ENCODE measurements around the gene ENGASE.

The ENGASE gene

DNA sequence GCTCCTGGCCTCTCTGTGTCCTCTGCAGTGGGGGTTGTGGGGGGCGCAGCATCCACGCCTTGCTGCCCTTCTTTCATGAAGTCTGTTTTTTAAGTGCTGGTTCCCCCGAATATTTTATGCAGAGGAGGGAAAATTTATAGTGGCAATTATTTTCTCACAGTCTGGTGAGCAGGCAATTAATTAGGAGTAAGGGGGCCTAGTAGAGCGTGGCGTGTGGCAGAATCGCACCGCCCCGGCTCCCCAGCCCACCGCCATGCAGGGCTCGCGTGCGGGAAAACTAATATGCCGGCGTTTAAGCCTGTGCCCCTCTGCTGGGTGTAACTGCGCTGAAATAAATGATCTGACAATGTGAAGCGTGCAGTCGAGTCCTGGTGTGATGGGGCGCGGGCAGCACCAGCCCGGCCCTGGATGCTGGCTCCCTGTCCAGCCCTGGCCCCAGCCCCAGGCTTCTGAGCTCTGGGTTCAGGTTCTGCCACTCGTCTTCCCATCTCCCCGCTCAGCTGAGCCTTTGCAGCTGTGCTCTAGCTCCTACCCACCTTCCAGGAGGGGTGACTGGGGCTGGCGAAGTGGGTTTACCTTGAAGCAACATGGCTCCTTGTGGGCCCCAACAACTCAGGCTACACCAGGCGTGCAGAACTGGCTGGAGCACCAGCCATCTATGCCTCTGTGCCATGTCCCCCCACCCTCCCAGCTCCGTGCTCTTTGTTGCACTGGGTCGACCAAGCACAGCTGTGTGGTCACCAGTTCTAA, 13.8 kb downstream of the ENGASE start:
- Mint-ChIP-seq H3K27me3 (peaks cover 16% of the 10 kb centered on the region), H3K4me3 (no peak overlapping the region), H3K4me1 (peaks cover 11% of the 10 kb centered on the region), H3K27ac (peak overlapping the region in 1 of 2 donors; percentile 80), H3K9me3 (no peaks in the 10 kb centered on the region)
- no peak for DNase-seq
- ATAC-seq: no peak

DNA sequence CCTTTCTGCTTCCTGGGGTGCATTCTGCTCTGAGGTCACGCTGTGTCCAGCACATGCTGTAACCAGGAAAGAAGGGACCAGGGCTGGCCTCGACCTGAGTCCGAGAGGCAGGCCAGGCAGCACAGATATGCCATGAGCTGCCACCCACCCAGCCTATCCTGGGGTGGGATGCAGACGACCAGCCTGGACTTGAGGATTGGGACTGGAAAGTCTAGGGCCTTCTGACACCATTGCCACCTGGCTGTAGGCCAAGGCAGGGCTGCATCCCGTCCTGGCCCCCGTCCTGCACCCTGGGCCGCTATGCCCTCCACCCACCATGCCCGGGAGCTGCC, 14.3 kb downstream of the ENGASE start:
- ATAC-seq: no peak
- H3K27ac Mint-ChIP-seq: no peak overlapping the region

DNA sequence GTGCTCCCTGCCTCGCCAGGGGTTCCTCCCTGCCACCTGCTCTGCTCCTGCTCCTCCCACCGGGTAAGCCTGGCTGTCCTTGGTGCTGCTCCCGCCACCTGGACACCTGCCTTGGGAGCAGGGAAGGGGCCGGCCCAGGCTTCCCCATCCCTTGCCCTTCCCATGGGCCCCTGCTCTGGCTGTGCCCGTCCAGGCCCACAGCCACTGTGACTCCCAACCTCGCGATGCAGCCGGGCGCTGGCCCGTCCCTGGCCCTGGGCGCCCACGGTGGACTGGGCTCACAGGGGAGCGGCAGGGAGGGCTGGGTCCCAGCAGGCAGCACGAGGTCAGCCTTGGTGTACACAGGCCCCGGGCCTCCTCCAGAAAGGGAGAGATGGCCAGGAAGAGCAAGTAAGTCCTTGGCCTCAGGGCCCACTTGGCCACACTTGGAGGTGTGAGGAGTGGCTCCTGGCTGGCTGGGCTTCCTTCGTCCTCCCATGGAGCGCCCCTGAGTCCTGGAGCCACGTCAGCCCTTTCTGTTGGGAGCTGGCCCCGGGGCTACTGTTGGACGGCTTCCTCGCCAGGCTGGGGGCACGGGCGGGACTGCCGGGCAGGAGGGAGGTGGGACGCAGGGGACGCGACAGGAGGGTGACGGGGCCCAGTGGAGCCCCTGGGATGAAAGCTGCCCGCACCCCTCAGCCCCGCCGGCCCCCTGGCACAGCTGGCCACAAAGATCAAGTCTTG, 15.3 kb downstream of the ENGASE start:
- DNase-seq (no peak), ATAC-seq (no peak)
- Mint-ChIP-seq H3K9me3 (no peaks in the 10 kb centered on the region), H3K27me3 (peaks cover 31% of the 10 kb centered on the region), H3K4me3 (no peak overlapping the region), H3K27ac (no peak overlapping the region), H3K4me1 (peaks cover 16% of the 10 kb centered on the region)

More for the DNA sequence above, 14.3 kb downstream of the ENGASE start:
- no peak for DNase-seq
- Mint-ChIP-seq H3K4me1 (peaks cover 16% of the 10 kb centered on the region), H3K27me3 (peaks cover 22% of the 10 kb centered on the region), H3K9me3 (no peaks in the 10 kb centered on the region), H3K4me3 (no peak overlapping the region)

DNA sequence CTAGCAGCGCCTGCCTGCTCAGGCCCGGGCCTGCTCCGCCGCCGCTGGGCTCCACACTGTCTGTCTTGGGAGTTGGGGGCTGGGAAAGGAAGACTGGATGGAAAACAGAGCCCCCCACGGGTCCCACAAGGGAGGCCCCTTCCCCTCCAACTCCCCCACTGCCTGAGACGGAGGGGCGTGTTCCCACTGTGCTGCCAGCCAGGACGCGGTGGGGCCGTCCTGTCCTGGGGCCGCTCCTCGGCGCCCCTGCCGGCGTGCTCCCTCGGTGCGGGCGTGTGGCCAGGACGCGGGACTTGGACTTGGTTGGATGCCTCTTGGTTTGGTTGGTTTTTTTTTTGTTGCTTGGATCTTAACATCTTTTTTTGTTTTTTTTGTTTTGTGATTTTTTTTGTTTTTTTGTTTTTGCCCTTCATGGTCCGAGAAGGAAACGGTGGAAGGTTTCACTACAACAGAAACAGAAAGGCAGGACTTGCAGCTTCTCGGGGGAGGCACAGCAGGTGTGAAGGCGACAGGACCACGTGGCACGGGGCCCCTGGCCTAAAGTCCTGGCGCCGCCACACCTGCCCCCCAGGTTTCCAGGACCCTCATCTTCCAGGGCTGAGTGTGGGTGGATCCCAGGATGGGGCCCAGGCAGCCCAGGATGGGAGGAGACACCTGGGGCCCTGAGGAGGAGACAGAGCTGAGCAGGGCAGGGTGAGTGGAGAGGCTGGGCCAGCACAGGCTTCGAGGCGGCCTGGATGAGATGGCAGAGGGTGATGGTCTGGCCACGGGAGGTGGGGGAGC, 16.0 kb downstream of the ENGASE start:
- H3K27me3 Mint-ChIP-seq: peaks cover 39% of the 10 kb centered on the region
- H3K27ac Mint-ChIP-seq: peak overlapping the region in 1 of 2 donors; percentile 76
- peaks cover 16% of the 10 kb centered on the region for H3K4me1 Mint-ChIP-seq
- H3K9me3 Mint-ChIP-seq: no peaks in the 10 kb centered on the region
- no peak for ATAC-seq
- no peak overlapping the region for H3K4me3 Mint-ChIP-seq
- DNase-seq: no peak

DNA sequence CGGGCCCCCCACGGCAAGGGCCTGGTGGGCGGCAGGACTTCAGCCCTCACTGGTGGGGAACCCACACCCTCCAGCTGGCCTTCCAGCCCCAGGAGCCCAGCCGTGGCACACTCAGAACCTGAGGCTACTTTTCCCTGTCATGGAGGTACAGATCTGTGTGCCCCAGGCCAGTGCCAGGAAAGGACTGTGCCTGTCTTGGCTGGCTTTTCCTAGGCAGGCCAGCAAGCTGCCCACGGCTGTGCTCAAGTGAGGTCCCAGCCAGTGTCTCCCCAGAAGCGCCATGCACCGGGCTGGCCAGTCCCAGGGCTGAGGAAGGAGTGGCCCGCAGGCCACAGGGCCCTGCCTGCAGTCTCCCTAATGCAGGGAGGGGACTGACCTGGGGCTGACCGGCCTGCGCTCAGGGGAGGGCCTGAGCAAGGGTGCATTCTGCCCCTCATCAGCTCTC, 16.6 kb downstream of the ENGASE start:
- no peaks in the 10 kb centered on the region for H3K9me3 Mint-ChIP-seq
- peaks cover 16% of the 10 kb centered on the region for H3K4me1 Mint-ChIP-seq
- no peak overlapping the region for H3K27ac Mint-ChIP-seq
- no peak overlapping the region for H3K4me3 Mint-ChIP-seq
- peaks cover 45% of the 10 kb centered on the region for H3K27me3 Mint-ChIP-seq
- no peak for DNase-seq
- no peak for ATAC-seq

DNA sequence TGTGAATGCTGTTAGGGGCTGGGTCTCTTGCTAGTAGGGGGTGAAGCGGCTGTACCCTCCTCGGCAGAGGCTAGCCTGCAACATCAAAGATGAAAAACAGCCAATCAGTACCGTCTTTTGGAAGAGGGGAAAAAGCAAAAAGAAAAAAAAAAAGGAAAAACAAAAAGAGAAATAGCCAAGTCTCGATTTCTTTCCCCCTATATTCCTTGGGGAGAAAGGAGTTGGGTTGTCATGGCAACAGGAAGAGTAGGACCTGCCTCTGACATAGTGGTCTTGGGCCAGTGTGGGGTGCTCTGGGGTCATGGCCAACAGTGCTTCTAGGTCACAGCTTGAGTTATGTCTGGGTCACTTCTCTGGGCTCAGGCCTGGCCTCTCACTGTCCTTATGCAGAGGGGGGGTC, 17.9 kb downstream of the ENGASE start:
- Mint-ChIP-seq H3K27me3 (peaks cover 57% of the 10 kb centered on the region), H3K27ac (peak overlapping the region in 1 of 2 donors; percentile 28), H3K9me3 (no peaks in the 10 kb centered on the region), H3K4me3 (no peak overlapping the region), H3K4me1 (peaks cover 14% of the 10 kb centered on the region)
- ATAC-seq (no peak), DNase-seq (no peak)

DNA sequence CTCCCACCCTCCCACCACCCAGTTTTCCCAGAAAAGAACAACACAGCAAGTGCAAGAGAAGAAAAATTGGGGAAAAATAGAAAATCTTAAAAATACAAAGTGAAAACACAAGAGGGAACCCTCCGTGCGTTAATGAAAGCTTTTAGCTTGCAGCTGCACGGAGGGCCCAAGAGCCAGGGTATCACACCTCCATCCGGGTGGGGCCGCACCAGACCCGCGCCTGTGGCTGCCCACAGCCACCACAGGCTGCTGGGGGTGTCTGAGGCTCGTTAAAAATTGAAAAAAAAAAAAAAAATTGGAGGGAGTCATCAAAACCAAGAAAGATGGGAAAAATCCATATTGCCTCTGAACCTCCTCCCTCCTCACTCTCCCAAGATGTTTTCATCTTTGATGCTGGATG, 18.6 kb downstream of the ENGASE start:
- no peak for DNase-seq
- peaks cover 64% of the 10 kb centered on the region for H3K27me3 Mint-ChIP-seq
- no peaks in the 10 kb centered on the region for H3K9me3 Mint-ChIP-seq
- no peak overlapping the region for H3K4me3 Mint-ChIP-seq
- peaks cover 19% of the 10 kb centered on the region for H3K4me1 Mint-ChIP-seq
- ATAC-seq: no peak
- no peak overlapping the region for H3K27ac Mint-ChIP-seq

DNA sequence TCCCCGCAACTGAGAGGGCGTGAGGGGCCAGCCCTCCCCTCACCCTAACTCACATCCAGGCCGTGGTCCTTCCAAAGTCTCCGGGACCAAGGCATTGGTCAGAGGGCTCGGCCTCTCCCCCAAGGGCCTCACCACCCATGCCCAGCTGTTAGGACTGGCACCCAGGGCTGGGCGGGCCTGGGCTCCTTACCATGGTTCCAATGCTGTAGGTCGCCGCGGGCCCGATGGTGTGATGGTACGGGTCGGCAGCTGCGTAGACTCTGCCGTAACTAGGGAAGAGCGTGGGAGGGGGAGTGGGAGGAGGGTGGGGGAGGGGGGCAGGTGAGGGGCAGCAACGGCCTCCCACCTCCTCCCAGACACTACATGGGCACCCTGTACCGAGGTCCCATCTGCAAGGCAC, 19.6 kb downstream of the ENGASE start:
- no peaks in the 10 kb centered on the region for H3K9me3 Mint-ChIP-seq
- DNase-seq (no peak), ATAC-seq (no peak)
- peaks cover 74% of the 10 kb centered on the region for H3K27me3 Mint-ChIP-seq
- H3K4me3 Mint-ChIP-seq: no peak overlapping the region
- peaks cover 19% of the 10 kb centered on the region for H3K4me1 Mint-ChIP-seq
- no peak overlapping the region for H3K27ac Mint-ChIP-seq

DNA sequence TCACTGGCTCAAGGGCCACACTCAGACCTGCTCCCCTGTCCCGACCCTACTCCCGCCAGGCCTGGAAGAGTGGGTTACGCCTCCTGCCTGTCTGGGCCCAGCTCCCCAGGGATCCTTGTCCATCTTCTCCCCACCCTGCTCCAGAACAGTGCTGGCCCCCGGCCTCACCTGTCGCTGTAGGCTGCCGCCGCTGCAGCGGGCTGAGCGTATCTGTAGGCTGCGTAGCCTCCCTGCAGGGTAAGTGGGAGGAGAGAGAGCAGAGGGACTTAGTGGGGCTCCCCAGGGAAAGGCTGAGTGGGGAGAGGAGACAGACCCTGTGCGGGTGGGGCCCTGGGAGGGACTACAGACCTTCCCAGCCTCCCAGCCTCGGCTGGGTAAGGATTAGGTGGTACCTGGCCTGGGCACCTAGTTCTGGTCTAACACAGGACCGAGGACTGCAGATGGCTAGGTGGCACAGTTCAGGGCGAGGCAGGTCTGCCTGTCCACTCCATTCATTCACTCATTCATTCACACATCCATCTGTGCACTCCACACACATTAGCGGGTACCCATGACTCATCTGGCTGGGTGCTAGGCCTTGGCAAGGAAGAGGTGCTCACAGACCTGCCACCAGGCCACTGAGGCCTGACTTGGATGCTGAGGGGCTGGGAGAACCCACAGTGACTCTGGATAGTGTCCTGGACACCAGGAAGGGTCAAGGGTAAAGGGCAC, 20.9 kb downstream of the ENGASE start:
- H3K9me3 Mint-ChIP-seq: no peaks in the 10 kb centered on the region
- no peak overlapping the region for H3K4me3 Mint-ChIP-seq
- DNase-seq (no peak), ATAC-seq (no peak)
- peaks cover 19% of the 10 kb centered on the region for H3K4me1 Mint-ChIP-seq
- H3K27ac Mint-ChIP-seq: no peak overlapping the region
- H3K27me3 Mint-ChIP-seq: peaks cover 86% of the 10 kb centered on the region

DNA sequence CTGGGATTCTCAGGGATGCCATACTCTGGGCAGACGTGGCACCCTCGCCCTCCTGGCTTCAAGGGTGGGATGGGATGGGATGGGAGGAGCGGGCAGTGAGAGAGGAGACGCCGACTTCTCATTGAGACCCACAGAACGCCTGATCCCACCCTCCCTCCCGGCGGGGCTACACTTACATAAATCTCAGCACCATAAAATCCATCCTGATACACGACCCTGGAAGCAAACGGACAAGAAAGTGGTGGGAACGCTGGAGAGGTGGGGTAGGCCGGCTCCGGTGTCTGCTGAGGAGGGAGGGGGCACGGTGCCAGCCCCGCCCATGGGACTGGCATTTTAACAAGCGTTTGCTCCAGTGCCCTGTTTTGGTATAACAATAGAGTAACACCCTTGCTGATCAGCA, 21.9 kb downstream of the ENGASE start:
- Mint-ChIP-seq H3K4me3 (no peak overlapping the region), H3K27me3 (peaks cover 96% of the 10 kb centered on the region), H3K9me3 (no peaks in the 10 kb centered on the region), H3K4me1 (peaks cover 19% of the 10 kb centered on the region), H3K27ac (no peak overlapping the region)
- ATAC-seq: no peak
- DNase-seq: no peak

DNA sequence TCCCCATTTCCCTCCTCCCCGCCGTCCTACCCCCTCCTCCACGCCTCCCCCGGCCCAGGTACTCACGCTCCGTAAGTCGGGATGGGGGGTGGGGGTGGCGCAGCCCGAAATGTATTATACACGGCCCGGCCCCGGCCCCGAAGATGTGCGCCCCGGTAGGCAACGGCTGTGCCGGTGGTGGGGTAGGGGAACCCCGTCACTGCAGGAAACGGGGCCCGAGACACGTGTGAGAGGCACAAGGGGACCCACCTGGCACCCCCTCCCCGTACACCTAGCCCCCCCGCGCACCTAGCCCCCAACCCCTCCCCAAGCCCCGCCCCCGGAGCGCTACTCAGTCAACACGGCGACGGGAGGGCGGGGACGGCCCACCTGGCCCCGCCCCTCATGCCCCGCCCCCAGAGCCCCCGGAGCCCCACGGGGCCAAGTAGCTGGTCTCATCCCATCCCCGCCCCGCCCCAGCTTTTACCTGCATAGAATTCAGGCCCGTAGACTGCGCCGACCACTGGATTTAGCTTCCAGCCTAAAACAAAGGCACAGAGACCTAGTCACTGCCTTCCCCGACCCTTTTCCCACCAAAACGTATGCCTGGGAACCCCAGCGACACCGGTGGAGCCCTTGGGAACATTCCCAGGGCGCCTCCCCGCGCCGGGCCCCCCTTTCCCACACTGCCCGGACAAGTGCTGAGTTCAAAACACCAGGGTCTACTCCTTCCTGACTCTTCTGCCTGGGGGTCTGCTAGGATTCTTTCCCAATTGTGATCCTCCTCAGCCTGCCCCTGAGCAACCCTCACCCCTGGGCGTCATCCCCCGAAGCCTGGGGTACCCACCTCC, 22.8 kb downstream of the ENGASE start:
- Mint-ChIP-seq H3K27me3 (peaks cover 99% of the 10 kb centered on the region), H3K27ac (no peak overlapping the region), H3K4me3 (peak overlapping the region; percentile 23 to 52), H3K9me3 (no peaks in the 10 kb centered on the region), H3K4me1 (peaks cover 19% of the 10 kb centered on the region)
- ATAC-seq: peak; percentile 34
- no peak for DNase-seq

DNA sequence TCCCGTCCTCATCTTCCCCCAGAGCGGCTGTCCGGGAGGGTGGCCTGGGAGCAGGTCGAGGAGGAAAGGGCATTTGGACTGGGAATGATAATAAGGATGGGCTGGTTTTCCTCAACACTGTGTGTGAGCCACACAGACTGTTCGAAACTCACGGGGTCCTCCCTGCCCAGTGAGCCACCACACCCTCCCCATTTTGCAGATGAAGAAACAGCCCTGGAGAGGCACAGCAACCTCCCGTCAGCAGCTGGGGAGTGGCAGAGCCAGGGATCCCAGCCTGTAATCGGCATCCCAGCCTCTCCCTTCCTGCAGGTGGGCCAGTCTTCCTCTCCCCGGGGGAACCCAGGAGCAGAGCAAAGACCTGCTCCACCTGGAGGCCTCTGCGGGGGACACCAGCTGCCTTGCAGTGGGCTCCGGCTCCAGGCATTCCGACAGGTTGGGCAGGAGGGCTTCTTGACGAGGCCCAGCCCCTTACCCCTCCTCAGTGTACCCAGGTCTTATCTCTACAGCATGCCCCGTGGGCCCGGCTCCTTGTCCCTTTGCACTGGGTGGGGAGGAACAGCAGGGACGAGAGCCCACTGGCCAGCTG, 23.8 kb downstream of the ENGASE start:
- Mint-ChIP-seq H3K4me3 (no peak overlapping the region), H3K27ac (no peak overlapping the region), H3K4me1 (peaks cover 13% of the 10 kb centered on the region), H3K9me3 (no peaks in the 10 kb centered on the region), H3K27me3 (peaks cover 99% of the 10 kb centered on the region)
- no peak for DNase-seq
- ATAC-seq: no peak

DNA sequence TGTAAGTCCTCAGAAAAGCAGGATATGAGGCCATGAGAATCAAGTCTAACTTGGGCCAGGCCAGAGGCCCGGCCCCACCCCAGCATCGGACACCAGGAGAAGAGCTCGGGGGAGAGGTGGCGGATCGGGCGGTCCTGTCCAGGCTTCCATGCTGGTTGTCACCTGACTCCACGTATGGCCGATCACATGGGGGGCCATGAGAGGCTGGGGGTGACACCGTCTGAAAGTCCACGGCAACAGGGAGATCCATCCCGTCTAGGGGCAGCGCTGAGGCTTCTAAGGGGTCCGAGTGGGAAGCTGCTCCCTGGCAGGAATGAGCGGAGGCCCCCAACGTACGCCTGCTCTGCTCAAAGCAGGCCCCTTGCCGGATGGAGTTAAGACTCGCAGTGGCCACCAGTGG, 25.8 kb downstream of the ENGASE start:
- Mint-ChIP-seq H3K4me3 (no peak overlapping the region), H3K4me1 (peaks cover 7% of the 10 kb centered on the region), H3K27me3 (peaks cover 95% of the 10 kb centered on the region), H3K27ac (no peak overlapping the region), H3K9me3 (no peaks in the 10 kb centered on the region)
- ATAC-seq (no peak), DNase-seq (no peak)

DNA sequence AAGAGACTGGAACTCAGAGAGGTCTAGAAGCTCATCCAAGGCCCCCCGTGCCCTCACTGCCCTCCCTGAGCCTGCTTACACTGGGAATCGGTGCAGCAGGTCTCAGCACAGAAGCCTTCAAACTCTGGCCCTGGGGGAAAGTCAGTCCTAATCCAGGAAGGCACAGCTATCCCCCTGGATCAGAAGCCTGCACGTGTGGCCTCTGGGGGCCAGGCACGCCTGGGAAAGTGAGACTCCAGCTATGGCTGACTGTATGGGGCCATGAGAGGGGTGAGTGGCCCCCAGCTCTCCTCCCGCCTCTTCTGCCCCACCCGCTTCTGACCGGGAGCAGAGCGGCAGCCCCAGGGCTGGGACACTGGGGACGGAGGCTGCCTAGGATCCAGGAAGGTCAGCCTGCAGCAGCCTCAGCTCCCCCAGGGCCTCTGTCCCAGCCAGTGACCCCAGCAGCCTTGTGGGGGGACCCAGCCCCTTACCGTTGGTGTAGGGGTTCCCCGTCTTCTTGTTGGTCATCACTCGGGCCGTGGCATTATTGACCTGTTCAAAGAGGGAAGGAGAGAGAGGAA, 26.6 kb downstream of the ENGASE start:
- peaks cover 87% of the 10 kb centered on the region for H3K27me3 Mint-ChIP-seq

More for the DNA sequence above, 26.6 kb downstream of the ENGASE start:
- no peak for ATAC-seq
- no peak overlapping the region for H3K27ac Mint-ChIP-seq
- H3K9me3 Mint-ChIP-seq: no peaks in the 10 kb centered on the region
- H3K4me1 Mint-ChIP-seq: peaks cover 7% of the 10 kb centered on the region
- DNase-seq: no peak
- H3K4me3 Mint-ChIP-seq: no peak overlapping the region

All from stimulated activated naive CD8-positive, alpha-beta T cell treated with anti-CD3 and anti-CD28 coated beads, Interleukin-15, amount 100 ng/mL, for 72 hours (primary cell).